Mesendoderm (in vitro differentiated cells): ENCODE data around the gene AKAP12.
"Not testable (repeated sequence)": the region's sequence is repeated elsewhere in the genome, so short reads cannot be mapped to it uniquely, and the experiment has no call there.

Experiments
- DNase-seq: peaks from one replicate; pipeline ENCODE4 v3.0.0; 2013
- H2AK5ac ChIP-seq: 2 replicates; pipeline ENCODE4 v1.6.1; 2013; ENCODE audit warnings: low read length, inconsistent platforms
- H2BK120ac ChIP-seq: 2 replicates; pipeline ENCODE4 v1.6.1; 2013; ENCODE audit warnings: low read depth, mild to moderate bottlenecking, low read length, moderate library complexity, mixed read lengths
- H2BK15ac ChIP-seq: replicated peaks from 2 replicates; pipeline ENCODE4 v1.6.1; 2013; ENCODE audit warnings: low read depth, mild to moderate bottlenecking, moderate library complexity
- H2BK5ac ChIP-seq: 2 replicates; pipeline ENCODE4 v1.6.1; 2013; ENCODE audit warnings: low read length, inconsistent platforms
- H3K18ac ChIP-seq: 2 replicates; pipeline ENCODE4 v1.6.1; 2013; ENCODE audit warnings: mild to moderate bottlenecking, low read length, mixed read lengths
- H3K23ac ChIP-seq: one replicate; pipeline ENCODE4 v1.6.1; 2013; ENCODE audit warnings: low read length
- H3K27ac ChIP-seq: 2 replicates; pipeline ENCODE4 v1.5.1; 2013; ENCODE audit warnings: low read depth, mild to moderate bottlenecking, inconsistent platforms, low read length, moderate library complexity
- H3K27me3 ChIP-seq: 2 replicates; pipeline ENCODE4 v1.6.1; 2013; ENCODE audit warnings: low read length, control low read depth, mild to moderate bottlenecking, inconsistent platforms; ENCODE audit not compliant: insufficient read depth, poor library complexity
- H3K36me3 ChIP-seq: 2 replicates; pipeline ENCODE4 v1.6.1; 2013; ENCODE audit warnings: low read length, inconsistent platforms; ENCODE audit not compliant: control insufficient read depth, insufficient read depth
- H3K4ac ChIP-seq: one replicate; pipeline ENCODE4 v1.6.1; 2013; ENCODE audit warnings: low read depth, mild to moderate bottlenecking, low read length, moderate library complexity
- H3K4me1 ChIP-seq: 2 replicates; pipeline ENCODE4 v1.6.1; 2013; ENCODE audit warnings: low read depth, low read length, inconsistent platforms; ENCODE audit not compliant: control insufficient read depth
- H3K4me2 ChIP-seq: 2 replicates; pipeline ENCODE4 v1.6.1; 2013; ENCODE audit warnings: low read length
- H3K4me3 ChIP-seq: 2 replicates; pipeline ENCODE4 v1.5.1; 2013; ENCODE audit warnings: mild to moderate bottlenecking, low read length
- H3K56ac ChIP-seq: one replicate; pipeline ENCODE4 v1.6.1; 2013; ENCODE audit warnings: low read length
- H3K79me1 ChIP-seq: 2 replicates; pipeline ENCODE4 v1.6.1; 2013; ENCODE audit warnings: low read length, inconsistent platforms
- H3K79me2 ChIP-seq: 2 replicates; pipeline ENCODE4 v1.6.1; 2013; ENCODE audit warnings: mild to moderate bottlenecking, low read length; ENCODE audit not compliant: control insufficient read depth, insufficient read depth
- H3K9ac ChIP-seq: 2 replicates; pipeline ENCODE4 v1.6.1; 2013; ENCODE audit warnings: low read length, inconsistent platforms
- H4K5ac ChIP-seq: one replicate; pipeline ENCODE4 v1.6.1; 2013; ENCODE audit warnings: low read length
- H4K8ac ChIP-seq: one replicate; pipeline ENCODE4 v1.6.1; 2013; ENCODE audit warnings: low read depth, mild to moderate bottlenecking, control low read depth, low read length, moderate library complexity
- WGBS: extraction: QIAGEN DNeasy Blood & Tissue Kit; methylation state at CpG from one replicate; pipeline ENCODE4 v1.1.7; 2013; ENCODE audit warnings: low lambda C conversion rate, missing lambda C conversion rate; ENCODE audit not compliant: insufficient coverage; ENCODE audit errors: extremely low coverage; 5-methylcytosine and 5-hydroxymethylcytosine counted together

The AKAP12 gene

GRCh38 chr6:151353795-151354194, 114.0 kb downstream of the AKAP12 start:
- H3K79me2 ChIP-seq: no peaks in the 10 kb centered on the region
- H3K18ac ChIP-seq: no peak overlapping the region
- no peaks in the 10 kb centered on the region for H3K27me3 ChIP-seq
- H4K8ac ChIP-seq: no peak overlapping the region
- H2BK120ac ChIP-seq: no peak overlapping the region
- no peak overlapping the region for H3K23ac ChIP-seq
- no peaks in the 10 kb centered on the region for H3K4me1 ChIP-seq
- H3K4ac ChIP-seq: no peak overlapping the region
- H3K56ac ChIP-seq: no peak overlapping the region
- H2BK15ac ChIP-seq: no peak overlapping the region
- no peaks in the 10 kb centered on the region for H3K79me1 ChIP-seq
- H3K9ac ChIP-seq: no peak overlapping the region
- no peak overlapping the region for H2BK5ac ChIP-seq
- DNase-seq: no peak
- H3K27ac ChIP-seq: no peak overlapping the region
- no peak overlapping the region for H4K5ac ChIP-seq
- no peak overlapping the region for H3K4me3 ChIP-seq
- no peaks in the 10 kb centered on the region for H3K36me3 ChIP-seq
- H3K4me2 ChIP-seq: no peak overlapping the region
- WGBS: no CpG with 5 or more reads among the region's 10 CpGs
- H2AK5ac ChIP-seq: no peak overlapping the region

GRCh38 chr6:151356983-151357382, 117.2 kb downstream of the AKAP12 start:
- H3K9ac ChIP-seq, H3K18ac ChIP-seq, DNase-seq, H2BK15ac ChIP-seq, H4K5ac ChIP-seq, H3K79me2 ChIP-seq, H3K27me3 ChIP-seq, H3K56ac ChIP-seq, H2AK5ac ChIP-seq, H3K4me2 ChIP-seq, H4K8ac ChIP-seq, H3K4ac ChIP-seq, H3K27ac ChIP-seq, H3K4me3 ChIP-seq, H3K79me1 ChIP-seq, H3K36me3 ChIP-seq, H3K4me1 ChIP-seq, H3K23ac ChIP-seq, H2BK120ac ChIP-seq, H2BK5ac ChIP-seq: not testable (repeated sequence)
- WGBS: no CpG with 5 or more reads among the region's 6 CpGs

GRCh38 chr6:151357758-151358436, 118.1 kb downstream of the AKAP12 start:
- no peak overlapping the region for H3K23ac ChIP-seq
- WGBS: no CpG with 5 or more reads among the region's 6 CpGs
- no peak overlapping the region for H2BK120ac ChIP-seq
- H2BK15ac ChIP-seq: no peak overlapping the region
- no peak overlapping the region for H3K56ac ChIP-seq
- no peak overlapping the region for H3K18ac ChIP-seq
- H2BK5ac ChIP-seq: no peak overlapping the region
- no peak overlapping the region for H3K4me2 ChIP-seq
- no peak overlapping the region for H3K4me3 ChIP-seq
- no peak for DNase-seq
- no peak overlapping the region for H4K8ac ChIP-seq
- no peaks in the 10 kb centered on the region for H3K79me1 ChIP-seq
- no peaks in the 10 kb centered on the region for H3K27me3 ChIP-seq
- no peak overlapping the region for H4K5ac ChIP-seq
- H3K79me2 ChIP-seq: no peaks in the 10 kb centered on the region
- H3K27ac ChIP-seq: no peak overlapping the region
- H3K9ac ChIP-seq: no peak overlapping the region
- H3K36me3 ChIP-seq: no peaks in the 10 kb centered on the region
- H2AK5ac ChIP-seq: no peak overlapping the region
- H3K4me1 ChIP-seq: no peaks in the 10 kb centered on the region
- no peak overlapping the region for H3K4ac ChIP-seq

- no peaks in the 10 kb centered on the region for H3K4me1 ChIP-seq
- no peaks in the 10 kb centered on the region for H3K27me3 ChIP-seq
- no peak overlapping the region for H2AK5ac ChIP-seq
- no peak overlapping the region for H2BK15ac ChIP-seq
- H4K8ac ChIP-seq: no peak overlapping the region
- no peak overlapping the region for H3K9ac ChIP-seq
- H3K4me2 ChIP-seq: no peak overlapping the region
- H3K18ac ChIP-seq: no peak overlapping the region
- H3K4me3 ChIP-seq: no peak overlapping the region
- H3K36me3 ChIP-seq: no peaks in the 10 kb centered on the region
- DNase-seq: no peak
- no CpG with 5 or more reads among the region's 3 CpGs for WGBS
- H2BK5ac ChIP-seq: no peak overlapping the region
- H3K27ac ChIP-seq: no peak overlapping the region
- H3K79me1 ChIP-seq: no peaks in the 10 kb centered on the region
- H3K4ac ChIP-seq: no peak overlapping the region
- H2BK120ac ChIP-seq: no peak overlapping the region
- H3K56ac ChIP-seq: no peak overlapping the region
- no peaks in the 10 kb centered on the region for H3K79me2 ChIP-seq
- no peak overlapping the region for H3K23ac ChIP-seq
- H4K5ac ChIP-seq: no peak overlapping the region
These were observed 118.7 kb downstream of the AKAP12 start for GRCh38 chr6:151358475-151358874.

GRCh38 chr6:151359486-151359885, 119.7 kb downstream of the AKAP12 start:
- Histone ChIP-seq H3K36me3 (no peaks in the 10 kb centered on the region), H2BK120ac (no peak overlapping the region), H3K18ac (no peak overlapping the region), H3K23ac (no peak overlapping the region), H3K4me1 (no peaks in the 10 kb centered on the region), H3K27ac (no peak overlapping the region), H3K4me2 (no peak overlapping the region), H2AK5ac (no peak overlapping the region), H3K79me1 (no peaks in the 10 kb centered on the region), H2BK5ac (no peak overlapping the region), H3K4me3 (no peak overlapping the region), H3K56ac (no peak overlapping the region), H4K5ac (no peak overlapping the region), H2BK15ac (no peak overlapping the region), H4K8ac (no peak overlapping the region), H3K9ac (no peak overlapping the region), H3K27me3 (no peaks in the 10 kb centered on the region), H3K79me2 (no peaks in the 10 kb centered on the region), H3K4ac (no peak overlapping the region)
- no CpG with 5 or more reads among the region's 5 CpGs for WGBS
- no peak for DNase-seq

GRCh38 chr6:151365233-151365632, 125.5 kb downstream of the AKAP12 start:
- H3K18ac ChIP-seq: no peak overlapping the region
- no peak overlapping the region for H2AK5ac ChIP-seq
- no peaks in the 10 kb centered on the region for H3K4me1 ChIP-seq
- no peak overlapping the region for H3K9ac ChIP-seq
- H4K8ac ChIP-seq: no peak overlapping the region
- H3K27ac ChIP-seq: no peak overlapping the region
- H3K4me2 ChIP-seq: no peak overlapping the region
- H2BK120ac ChIP-seq: no peak overlapping the region
- H3K4ac ChIP-seq: no peak overlapping the region
- H2BK15ac ChIP-seq: no peak overlapping the region
- no peak overlapping the region for H3K4me3 ChIP-seq
- DNase-seq: no peak
- no peak overlapping the region for H3K56ac ChIP-seq
- no CpG with 5 or more reads among the region's 6 CpGs for WGBS
- no peak overlapping the region for H3K23ac ChIP-seq
- peaks cover 8% of the 10 kb centered on the region for H3K36me3 ChIP-seq
- H2BK5ac ChIP-seq: no peak overlapping the region
- H3K27me3 ChIP-seq: no peaks in the 10 kb centered on the region
- H3K79me1 ChIP-seq: peaks cover 6% of the 10 kb centered on the region
- H4K5ac ChIP-seq: no peak overlapping the region
- no peaks in the 10 kb centered on the region for H3K79me2 ChIP-seq
